ENCODE data around the gene ASTN2.

DNA sequence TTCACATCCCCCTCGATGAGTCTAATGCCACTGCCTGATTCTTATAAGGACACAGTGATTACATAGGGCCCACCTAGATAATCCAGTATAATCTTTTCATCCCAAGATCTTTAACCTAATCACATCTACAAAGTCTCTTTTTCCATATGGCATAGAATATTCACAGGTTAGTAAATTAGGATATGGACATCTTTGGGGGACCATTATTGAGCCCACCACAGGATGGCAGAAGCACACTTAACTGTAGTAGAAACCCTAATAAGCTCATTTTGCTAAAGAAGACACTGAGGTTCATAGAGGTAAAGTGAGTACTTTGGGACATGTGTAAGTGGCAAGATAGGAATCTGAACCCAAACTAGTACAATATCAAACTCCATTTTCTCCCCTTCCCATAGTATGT lies 38.9 kb downstream of the ASTN2 start:
- TF ChIP-seq POLR2A (IDR thresholded peaks at IDR 0.05; ENCODE audit: low read length) (no peak), GATA1 (IDR thresholded peaks at IDR 0.05; ENCODE audit: low read depth, low read length) (no peak)

All from erythroblast (primary cell).